AG09319 (cell line): Measurements from ENCODE around the gene TP53BP1.

Experiments
- DNase-seq: peaks from one replicate; pipeline ENCODE4 v3.0.0-alpha.2; 2010; ENCODE audit warnings: low read depth; ENCODE audit errors: extremely low read depth
- TF ChIP-seq, protein P1 (sequence below): IDR thresholded peaks from 2 replicates; pipeline ENCODE4 v1.5.1; 2011; ENCODE audit warnings: low read depth, mild to moderate bottlenecking, inconsistent platforms, low read length, moderate library complexity

The TP53BP1 gene

DNA sequence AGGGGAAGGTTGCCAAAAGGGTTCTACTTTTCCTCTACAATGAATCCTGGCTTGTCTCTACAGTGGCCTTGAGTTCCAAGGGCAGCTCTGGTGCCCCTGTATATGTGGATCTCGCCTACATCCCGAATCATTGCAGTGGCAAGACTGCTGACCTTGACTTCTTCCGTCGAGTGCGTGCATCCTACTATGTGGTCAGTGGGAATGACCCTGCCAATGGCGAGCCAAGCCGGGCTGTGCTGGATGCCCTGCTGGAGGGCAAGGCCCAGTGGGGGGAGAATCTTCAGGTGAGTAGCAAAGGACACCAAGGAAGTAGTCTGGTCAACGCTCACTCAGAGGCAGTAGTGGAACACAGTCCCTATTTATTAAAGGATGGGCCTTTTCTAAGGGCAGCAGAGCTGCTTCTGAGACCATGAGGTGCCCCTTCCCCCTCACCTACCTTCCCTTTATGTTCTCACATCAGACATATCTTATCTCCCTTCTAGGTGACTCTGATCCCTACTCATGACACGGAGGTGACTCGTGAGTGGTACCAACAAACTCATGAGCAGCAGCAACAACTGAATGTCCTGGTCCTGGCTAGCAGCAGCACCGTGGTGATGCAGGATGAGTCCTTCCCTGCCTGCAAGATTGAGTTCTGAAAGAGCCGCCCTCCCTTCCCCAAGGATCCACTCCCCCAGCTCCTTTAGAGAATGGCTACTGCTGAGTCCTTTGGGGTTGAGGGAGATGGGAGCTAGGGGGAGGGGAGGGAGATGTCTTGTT, 36.8 kb upstream of the TP53BP1 start:
- no peak for DNase-seq
- TF ChIP-seq, protein P1, sequence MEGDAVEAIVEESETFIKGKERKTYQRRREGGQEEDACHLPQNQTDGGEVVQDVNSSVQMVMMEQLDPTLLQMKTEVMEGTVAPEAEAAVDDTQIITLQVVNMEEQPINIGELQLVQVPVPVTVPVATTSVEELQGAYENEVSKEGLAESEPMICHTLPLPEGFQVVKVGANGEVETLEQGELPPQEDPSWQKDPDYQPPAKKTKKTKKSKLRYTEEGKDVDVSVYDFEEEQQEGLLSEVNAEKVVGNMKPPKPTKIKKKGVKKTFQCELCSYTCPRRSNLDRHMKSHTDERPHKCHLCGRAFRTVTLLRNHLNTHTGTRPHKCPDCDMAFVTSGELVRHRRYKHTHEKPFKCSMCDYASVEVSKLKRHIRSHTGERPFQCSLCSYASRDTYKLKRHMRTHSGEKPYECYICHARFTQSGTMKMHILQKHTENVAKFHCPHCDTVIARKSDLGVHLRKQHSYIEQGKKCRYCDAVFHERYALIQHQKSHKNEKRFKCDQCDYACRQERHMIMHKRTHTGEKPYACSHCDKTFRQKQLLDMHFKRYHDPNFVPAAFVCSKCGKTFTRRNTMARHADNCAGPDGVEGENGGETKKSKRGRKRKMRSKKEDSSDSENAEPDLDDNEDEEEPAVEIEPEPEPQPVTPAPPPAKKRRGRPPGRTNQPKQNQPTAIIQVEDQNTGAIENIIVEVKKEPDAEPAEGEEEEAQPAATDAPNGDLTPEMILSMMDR = no peak

DNA sequence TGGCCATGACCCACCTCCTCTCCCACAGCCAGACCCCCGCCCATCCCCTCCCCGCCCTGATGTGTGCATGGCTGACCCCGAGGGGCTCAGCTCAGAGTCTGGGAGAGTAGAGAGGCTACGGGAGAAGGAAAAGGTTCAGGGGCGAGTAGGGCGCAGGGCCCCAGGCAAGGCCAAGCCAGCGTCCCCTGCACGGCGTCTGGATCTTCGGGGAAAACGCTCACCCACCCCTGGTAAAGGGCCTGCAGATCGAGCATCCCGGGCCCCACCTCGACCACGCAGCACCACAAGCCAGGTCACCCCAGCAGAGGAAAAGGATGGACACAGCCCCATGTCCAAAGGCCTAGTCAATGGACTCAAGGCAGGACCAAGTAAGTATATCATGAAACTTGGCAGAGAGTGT, 36.2 kb upstream of the TP53BP1 start:
- no peak for DNase-seq
- TF ChIP-seq, protein P1 = no peak

DNA sequence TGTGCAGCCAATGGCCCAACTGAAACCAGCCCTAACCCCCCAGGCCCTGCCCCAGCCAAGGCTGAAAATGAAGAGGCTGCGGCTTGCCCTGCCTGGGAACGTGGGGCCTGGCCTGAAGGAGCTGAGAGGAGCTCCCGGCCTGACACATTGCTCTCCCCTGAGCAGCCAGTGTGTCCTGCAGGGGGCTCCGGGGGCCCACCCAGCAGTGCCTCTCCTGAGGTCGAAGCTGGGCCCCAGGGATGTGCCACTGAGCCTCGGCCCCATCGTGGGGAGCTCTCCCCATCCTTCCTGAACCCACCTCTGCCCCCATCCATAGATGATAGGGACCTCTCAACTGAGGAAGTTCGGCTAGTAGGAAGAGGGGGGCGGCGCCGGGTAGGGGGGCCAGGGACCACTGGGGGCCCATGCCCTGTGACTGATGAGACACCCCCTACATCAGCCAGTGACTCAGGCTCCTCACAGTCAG, 35.6 kb upstream of the TP53BP1 start:
- TF ChIP-seq, protein P1 = no peak
- DNase-seq = no peak

DNA sequence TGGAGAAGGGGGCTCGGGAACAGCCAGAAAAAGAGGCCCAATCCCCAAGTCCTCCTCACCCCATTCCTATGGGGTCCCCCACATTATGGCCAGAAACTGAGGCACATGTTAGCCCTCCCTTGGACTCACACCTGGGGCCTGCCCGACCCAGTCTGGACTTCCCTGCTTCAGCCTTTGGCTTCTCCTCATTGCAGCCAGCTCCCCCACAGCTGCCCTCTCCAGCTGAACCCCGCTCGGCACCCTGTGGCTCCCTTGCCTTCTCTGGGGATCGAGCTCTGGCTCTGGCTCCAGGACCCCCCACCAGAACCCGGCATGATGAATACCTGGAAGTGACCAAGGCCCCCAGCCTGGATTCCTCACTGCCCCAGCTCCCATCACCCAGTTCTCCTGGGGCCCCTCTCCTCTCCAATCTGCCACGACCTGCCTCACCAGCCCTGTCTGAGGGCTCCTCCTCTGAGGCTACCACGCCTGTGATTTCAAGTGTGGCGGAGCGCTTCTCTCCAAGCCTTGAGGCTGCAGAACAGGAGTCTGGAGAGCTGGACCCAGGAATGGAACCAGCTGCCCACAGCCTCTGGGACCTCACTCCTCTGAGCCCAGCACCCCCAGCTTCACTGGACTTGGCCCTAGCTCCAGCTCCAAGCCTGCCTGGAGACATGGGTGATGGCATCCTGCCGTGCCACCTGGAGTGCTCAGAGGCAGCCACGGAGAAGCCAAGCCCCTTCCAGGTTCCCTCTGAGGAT, 35.0 kb upstream of the TP53BP1 start:
- TF ChIP-seq, protein P1 = no peak
- DNase-seq = no peak

DNA sequence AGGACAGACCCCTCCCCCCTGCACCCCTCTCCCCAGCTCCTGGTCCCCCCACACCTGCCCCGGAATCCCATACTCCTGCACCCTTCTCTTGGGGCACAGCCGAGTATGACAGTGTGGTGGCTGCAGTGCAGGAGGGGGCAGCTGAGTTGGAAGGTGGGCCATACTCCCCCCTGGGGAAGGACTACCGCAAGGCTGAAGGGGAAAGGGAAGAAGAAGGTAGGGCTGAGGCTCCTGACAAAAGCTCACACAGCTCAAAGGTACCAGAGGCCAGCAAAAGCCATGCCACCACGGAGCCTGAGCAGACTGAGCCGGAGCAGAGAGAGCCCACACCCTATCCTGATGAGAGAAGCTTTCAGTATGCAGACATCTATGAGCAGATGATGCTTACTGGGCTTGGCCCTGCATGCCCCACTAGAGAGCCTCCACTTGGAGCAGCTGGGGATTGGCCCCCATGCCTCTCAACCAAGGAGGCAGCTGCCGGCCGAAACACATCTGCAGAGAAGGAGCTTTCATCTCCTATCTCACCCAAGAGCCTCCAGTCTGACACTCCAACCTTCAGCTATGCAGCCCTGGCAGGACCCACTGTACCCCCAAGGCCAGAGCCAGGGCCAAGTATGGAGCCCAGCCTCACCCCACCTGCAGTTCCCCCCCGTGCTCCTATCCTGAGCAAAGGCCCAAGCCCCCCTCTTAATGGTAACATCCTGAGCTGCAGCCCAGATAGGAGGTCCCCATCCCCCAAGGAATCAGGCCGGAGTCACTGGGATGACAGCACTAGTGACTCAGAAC, 34.3 kb upstream of the TP53BP1 start:
- TF ChIP-seq, protein P1 = no peak

DNA sequence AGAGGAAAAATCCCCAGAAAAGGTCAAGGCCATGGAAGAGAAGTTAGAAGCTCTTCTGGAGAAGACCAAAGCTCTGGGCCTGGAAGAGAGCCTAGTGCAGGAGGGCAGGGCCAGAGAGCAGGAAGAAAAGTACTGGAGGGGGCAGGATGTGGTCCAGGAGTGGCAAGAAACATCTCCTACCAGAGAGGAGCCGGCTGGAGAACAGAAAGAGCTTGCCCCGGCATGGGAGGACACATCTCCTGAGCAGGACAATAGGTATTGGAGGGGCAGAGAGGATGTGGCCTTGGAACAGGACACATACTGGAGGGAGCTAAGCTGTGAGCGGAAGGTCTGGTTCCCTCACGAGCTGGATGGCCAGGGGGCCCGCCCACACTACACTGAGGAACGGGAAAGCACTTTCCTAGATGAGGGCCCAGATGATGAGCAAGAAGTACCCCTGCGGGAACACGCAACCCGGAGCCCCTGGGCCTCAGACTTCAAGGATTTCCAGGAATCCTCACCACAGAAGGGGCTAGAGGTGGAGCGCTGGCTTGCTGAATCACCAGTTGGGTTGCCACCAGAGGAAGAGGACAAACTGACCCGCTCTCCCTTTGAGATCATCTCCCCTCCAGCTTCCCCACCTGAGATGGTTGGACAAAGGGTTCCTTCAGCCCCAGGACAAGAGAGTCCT, 33.4 kb upstream of the TP53BP1 start:
- TF ChIP-seq, protein P1 = no peak
- DNase-seq = no peak

More for the DNA sequence above, 34.3 kb upstream of the TP53BP1 start:
- no peak for DNase-seq
